ENCODE data around the gene ADAM30.

The ADAM30 gene

GRCh38 chr1:119909890-119910596 lies 13.7 kb upstream of the ADAM30 start:
- H3K4me3 ChIP-seq (ENCODE audit: low read depth, low read length): no peak overlapping the region

GRCh38 chr1:119908661-119909060 lies 12.3 kb upstream of the ADAM30 start:
- H3K4me3 ChIP-seq (ENCODE audit: low read depth, low read length): no peak overlapping the region

DNA sequence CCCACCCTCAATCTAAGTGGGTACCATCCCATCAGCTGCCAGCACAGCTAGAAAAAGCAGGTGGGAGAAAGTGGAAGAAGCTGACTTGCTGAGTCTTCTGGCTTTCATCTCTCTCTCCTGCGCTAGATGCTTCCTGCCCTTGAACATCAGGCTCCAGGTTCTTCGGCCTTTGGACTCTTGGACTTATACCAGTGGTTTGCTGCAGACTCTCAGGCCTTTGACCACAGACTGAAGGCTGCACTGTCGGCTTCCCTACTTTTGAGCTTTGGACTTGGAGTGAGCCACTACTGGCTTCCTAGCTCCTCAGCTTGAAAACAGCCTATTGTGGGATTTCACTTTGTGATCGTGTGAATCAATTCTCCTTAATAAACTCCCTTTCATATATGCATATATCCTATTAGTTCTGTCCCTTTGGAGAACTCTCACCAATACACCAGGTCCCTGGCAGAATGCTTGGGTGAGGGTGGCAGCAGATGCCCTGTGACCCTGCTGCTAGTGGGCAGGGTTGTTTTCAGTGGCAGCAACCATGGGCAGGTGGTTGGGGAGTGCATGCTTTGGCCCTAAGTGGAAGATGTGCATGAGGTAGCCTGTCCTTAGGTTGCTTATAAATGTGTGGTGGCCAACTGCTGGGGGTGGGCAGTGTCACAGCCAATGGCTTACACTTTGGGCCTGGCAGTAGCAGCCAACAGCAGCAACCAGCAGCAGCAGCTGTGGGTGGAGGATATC lies 10.8 kb upstream of the ADAM30 start:
- H3K4me3 ChIP-seq (ENCODE audit: low read depth, low read length): no peak overlapping the region

GRCh38 chr1:119903443-119903835 lies 7.1 kb upstream of the ADAM30 start:
- no peak overlapping the region for H3K4me3 ChIP-seq (ENCODE audit: low read depth, low read length)

- no peak overlapping the region for H3K4me3 ChIP-seq (ENCODE audit: low read depth, low read length)
These were observed 6.6 kb upstream of the ADAM30 start for GRCh38 chr1:119902775-119903442.

- H3K4me3 ChIP-seq (ENCODE audit: low read depth, low read length): no peak overlapping the region
These were observed 2.8 kb upstream of the ADAM30 start for GRCh38 chr1:119898981-119899720.

GRCh38 chr1:119898530-119898929 lies 2.2 kb upstream of the ADAM30 start:
- H3K4me3 ChIP-seq (ENCODE audit: low read depth, low read length): no peak overlapping the region

DNA sequence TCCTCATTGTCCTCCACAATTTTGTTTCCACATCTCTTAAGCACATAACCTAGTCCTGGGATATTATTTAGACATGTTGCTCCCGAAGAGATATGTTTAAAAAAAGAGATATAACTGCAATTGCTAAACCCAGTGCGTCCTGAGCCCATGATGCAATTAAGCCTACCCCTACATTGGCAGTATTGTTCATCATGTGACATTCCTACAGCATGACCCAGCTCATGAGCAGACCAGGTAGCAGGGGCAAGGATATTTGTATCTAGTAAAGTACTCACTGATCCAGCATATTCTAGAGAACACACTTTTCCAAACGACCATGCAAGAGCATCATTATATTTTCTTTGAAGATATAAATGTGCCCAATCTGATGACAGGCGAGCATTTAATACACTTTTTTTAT lies 1.2 kb downstream of the ADAM30 start:
- no peak overlapping the region for H3K4me3 ChIP-seq (ENCODE audit: low read depth, low read length)

GRCh38 chr1:119893827-119894700 lies 2.3 kb downstream of the ADAM30 start:
- no peak overlapping the region for H3K4me3 ChIP-seq (ENCODE audit: low read depth, low read length)

DNA sequence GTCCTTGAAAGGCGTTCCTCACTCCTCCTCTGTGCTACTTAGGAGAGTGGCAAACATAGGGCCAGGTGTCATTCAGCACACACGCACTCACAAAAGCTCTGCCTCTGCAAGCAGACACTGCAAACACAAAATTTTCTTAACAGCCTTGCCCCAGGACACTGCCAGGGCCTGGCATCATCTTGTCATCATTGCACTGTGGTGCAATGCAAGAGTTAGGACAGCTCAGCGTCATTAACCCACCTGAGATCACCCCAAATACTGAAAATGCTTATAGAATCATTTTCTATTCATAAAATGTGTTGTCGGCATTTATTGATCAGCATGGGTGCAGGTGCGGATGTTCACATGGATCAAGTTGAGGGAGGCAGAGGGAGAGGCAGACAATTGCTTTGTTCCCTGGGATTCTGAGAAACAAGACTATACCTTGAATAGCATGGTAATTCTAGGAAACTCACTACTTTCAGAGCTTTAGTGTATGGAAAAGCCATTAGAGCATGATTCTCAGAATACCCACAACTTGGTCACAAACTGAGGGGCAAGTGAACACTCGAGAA lies 3.0 kb downstream of the ADAM30 start:
- no peak overlapping the region for H3K4me3 ChIP-seq (ENCODE audit: low read depth, low read length)

DNA sequence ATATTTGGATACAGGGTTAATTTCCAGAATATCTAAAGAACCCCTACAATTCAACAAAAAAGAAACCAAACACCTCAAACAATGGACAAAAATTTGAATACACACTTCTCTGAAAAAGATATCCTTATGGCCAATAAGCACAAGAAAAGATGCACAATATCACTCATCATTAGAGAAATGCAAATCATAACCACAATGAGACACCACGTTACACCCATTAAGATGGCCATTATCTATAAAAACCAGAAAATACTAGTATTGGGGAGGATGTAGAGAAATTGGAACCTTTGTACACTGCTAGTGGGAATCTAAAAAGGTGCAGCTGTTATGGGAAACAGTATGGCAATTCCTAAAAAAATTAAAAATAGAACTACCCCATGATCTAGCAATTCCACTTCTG lies 4.9 kb downstream of the ADAM30 start:
- H3K4me3 ChIP-seq (ENCODE audit: low read depth, low read length): no peak overlapping the region

DNA sequence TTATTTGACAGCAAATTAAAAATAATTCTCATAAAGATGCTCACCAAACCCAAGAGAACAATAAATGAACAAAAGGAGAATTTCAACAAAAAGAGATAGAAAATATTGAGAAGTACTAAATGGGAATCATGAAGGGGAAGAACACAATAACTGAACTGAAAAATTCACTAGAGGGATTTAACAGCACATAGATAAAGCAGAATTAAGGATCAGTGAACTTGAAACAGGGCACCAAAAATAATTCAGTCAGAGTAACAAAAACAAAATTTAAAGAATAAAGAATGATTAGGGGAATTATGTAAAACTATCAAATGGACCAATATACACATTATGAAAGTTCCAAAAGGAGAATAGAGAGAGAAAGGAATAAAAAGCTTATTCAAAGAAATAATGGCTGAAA lies 7.8 kb downstream of the ADAM30 start:
- no peak overlapping the region for H3K4me3 ChIP-seq (ENCODE audit: low read depth, low read length)

DNA sequence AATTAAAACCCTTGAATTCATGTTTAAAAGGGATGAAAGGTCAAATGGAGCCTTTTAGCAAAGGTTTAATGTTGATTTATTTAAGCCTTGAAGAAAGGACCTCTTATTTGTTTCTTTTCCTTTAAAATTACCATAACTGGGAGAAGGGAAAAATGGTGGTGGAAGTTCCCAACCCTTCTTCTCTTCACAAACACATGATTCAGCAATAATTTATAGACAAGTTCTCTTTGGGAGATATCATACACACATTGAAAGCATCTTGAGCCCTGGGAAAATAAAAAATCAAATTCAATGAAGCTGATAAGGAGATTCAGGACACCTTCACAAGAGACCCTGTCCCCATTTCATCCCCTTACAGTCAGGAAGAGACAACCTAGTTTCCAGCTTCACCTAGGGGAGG lies 8.9 kb downstream of the ADAM30 start:
- no peak overlapping the region for H3K4me3 ChIP-seq (ENCODE audit: low read depth, low read length)

DNA sequence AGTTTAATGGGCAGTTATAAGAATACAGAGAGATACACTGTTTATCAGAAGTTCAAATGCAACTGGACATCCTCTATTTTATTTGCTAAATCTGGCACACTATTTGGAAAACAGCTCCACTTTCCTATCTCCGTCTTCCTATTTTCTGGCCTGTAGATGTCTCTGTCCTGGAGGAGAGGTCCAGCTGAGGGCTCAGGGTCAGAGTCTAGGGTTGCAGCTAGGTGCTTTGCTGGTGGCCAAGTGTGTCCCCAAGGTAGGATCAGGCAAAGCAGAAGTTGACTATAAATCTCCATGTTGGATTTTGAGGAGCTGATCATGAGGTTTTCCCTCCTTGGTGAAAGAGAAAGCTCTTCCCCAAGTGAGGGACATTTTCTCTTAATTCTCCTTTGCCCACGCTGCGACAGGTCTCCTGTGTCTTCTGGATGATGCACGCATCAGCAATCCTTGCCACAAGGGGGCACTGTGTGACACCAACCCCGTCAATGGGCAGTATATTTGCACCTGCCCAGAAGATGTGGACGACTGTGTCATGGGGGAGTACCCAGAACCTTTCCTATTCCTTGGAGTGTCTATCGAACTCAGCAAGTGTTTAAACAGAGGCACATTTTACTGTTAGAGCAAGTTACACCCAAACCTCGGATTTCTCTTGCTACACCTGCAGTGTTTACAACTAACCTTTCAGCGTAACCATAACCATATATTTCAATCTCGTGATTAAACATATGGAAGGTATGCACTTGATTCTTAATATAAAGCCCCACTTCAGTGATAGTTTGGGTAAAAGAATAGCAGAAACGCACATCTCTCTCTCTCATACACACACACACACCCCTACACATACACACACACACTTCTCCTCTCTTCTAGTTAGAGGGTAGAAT lies 10.2 kb downstream of the ADAM30 start:
- no peak overlapping the region for H3K4me3 ChIP-seq (ENCODE audit: low read depth, low read length)

GRCh38 chr1:119884711-119885110 lies 11.6 kb downstream of the ADAM30 start:
- H3K4me3 ChIP-seq (ENCODE audit: low read depth, low read length): no peak overlapping the region

GRCh38 chr1:119883826-119884225 lies 12.5 kb downstream of the ADAM30 start:
- H3K4me3 ChIP-seq (ENCODE audit: low read depth, low read length): no peak overlapping the region

- no peak overlapping the region for H3K4me3 ChIP-seq (ENCODE audit: low read depth, low read length)
These were observed 13.9 kb downstream of the ADAM30 start for GRCh38 chr1:119882132-119883049.
